Ovary (tissue), 3 donors: Measurements from ENCODE around the gene TAP1.

ENCODE experiments used
- CTCF ChIP-seq, 3 donors: fragments of 450-650 bp in 2 of 3; fragments of 200-600 bp in 1 of 3; IDR thresholded peaks; one replicate each; pipeline versions ENCODE4 v1.5.1 to v1.8.0; 2016 to 2022; ENCODE audit warnings: antibody characterized with exemption in 3 of 3, mild to moderate bottlenecking in 1 of 3
- POLR2A ChIP-seq: fragments of 450-650 bp; IDR thresholded peaks from one replicate; pipeline ENCODE4 v1.6.1; 2017; ENCODE audit warnings: antibody characterized with exemption, mild to moderate bottlenecking, moderate library complexity
- donor health status: DM: no; HTN: no; CAD: no.

GRCh38 chr6:32836873-32837272, 16.6 kb downstream of the TAP1 start:
- no peak for TF ChIP-seq CTCF (IDR thresholded peaks at IDR 0.05)
- TF ChIP-seq POLR2A, result no peak
